AG10803 (cell line): ENCODE results near the gene PCSK1.

Source experiments
- DNase-seq: peaks from one replicate; pipeline ENCODE4 v3.0.0; 2010; ENCODE audit warnings: low read depth
- H3K4me3 ChIP-seq: 2 replicates; pipeline ENCODE4 v1.5.1; 2011; ENCODE audit warnings: mild to moderate bottlenecking, low read length, control low read depth
- CTCF ChIP-seq: conservative IDR thresholded peaks from 2 replicates; pipeline ENCODE4 v1.5.1; 2011; ENCODE audit warnings: mild to moderate bottlenecking, low read length, control low read depth, inconsistent platforms

The PCSK1 gene

GRCh38 chr5:96427824-96428223, 5.2 kb downstream of the PCSK1 start:
- no peak overlapping the region for H3K4me3 ChIP-seq
- no peak for TF ChIP-seq CTCF
- peak; percentile 7 for DNase-seq

- DNase-seq: no peak
- H3K4me3 ChIP-seq: no peak overlapping the region
- no peak for TF ChIP-seq CTCF
These were observed 6.2 kb downstream of the PCSK1 start for GRCh38 chr5:96426831-96427230.

- no peak for TF ChIP-seq CTCF
- no peak for DNase-seq
- no peak overlapping the region for H3K4me3 ChIP-seq
These were observed 7.6 kb downstream of the PCSK1 start for GRCh38 chr5:96425443-96425842.

GRCh38 chr5:96415897-96416296, 17.2 kb downstream of the PCSK1 start:
- no peak for TF ChIP-seq CTCF
- no peak overlapping the region for H3K4me3 ChIP-seq
- DNase-seq: no peak

GRCh38 chr5:96412868-96413449, 20.1 kb downstream of the PCSK1 start:
- no peak for TF ChIP-seq CTCF
- no peak for DNase-seq
- no peak overlapping the region for H3K4me3 ChIP-seq

- DNase-seq: no peak
- H3K4me3 ChIP-seq: no peak overlapping the region
- TF ChIP-seq CTCF: no peak
These were observed 23.0 kb downstream of the PCSK1 start for GRCh38 chr5:96410013-96410412.

- no peak for TF ChIP-seq CTCF
- H3K4me3 ChIP-seq: no peak overlapping the region
- DNase-seq: no peak
These were observed 24.1 kb downstream of the PCSK1 start for GRCh38 chr5:96408841-96409538.
